ENCODE measurements around the gene PTTG1IP. TPM values are rescaled to one million over a fixed set of nuclear protein-coding genes. Genes with fewer than 3 reads are reported as not detected.

PTTG1IP gene
- total RNA-seq, 1 experiment from 2014 or later, result 330 TPM

DNA sequence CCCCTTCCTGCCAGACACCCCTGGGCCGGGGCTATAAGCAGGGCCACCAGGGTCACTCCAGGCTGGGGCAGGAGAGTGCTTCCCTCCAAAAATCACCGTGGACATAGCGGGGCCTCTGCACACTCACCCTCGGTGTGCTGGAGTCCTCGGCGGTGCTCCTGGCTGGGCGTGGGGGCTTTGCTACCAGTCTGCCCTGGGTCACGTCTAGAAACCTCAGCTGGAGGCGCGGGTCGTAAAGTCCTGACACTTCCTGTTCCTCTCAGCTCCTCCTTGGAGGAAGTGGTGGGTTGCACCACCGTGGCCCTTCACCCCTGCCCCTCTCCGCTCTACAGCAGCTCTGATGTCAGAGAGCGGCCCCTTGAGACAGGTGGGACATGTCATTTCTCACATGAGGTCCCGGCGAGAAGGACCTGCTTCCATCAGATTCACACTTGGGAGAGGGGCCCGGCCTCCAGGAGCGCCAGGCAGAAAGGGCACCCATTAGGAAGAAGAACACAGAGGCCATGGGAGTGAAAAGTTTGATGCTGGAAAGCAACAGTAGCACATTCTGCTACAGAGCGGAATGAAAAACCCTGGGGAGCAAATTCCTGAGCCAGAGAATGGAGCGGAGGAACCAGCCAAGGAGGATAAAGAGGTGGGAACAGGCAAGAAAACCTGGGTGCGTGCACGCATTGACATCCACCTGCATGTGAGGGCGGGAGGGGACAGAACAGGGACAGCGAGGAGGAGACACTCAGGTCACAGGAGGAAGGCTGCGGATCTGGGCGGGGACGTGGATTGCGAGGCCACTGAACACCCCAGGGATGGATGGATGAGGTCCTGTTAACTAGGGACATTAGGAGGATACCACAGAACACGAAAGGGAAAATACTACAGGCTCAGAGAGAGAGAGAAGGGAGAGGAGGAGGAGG is 47.5 kb upstream of the PTTG1IP start, which contains the start of gene ITGB2:
ITGB2 (minus strand) TSS at position 206 of the 911 bp plus-strand sequence. CDS start 10,117 bp downstream, outside the sequence.
- H3K9me3 ChIP-seq (ENCODE audit: low read length), result no peaks in the 10 kb centered on the region
- peaks cover 5% of the 10 kb centered on the region for H3F3A ChIP-seq (ENCODE audit: low read length, unreplicated experiment)
- CTCF ChIA-PET, result no interaction called here
- H3K9me2 ChIP-seq (replicated peaks; ENCODE audit: low read length), result no peaks in the 10 kb centered on the region
- no peaks in the 10 kb centered on the region for H4K20me1 ChIP-seq (ENCODE audit: low read length)
- H3K4me3 ChIP-seq (ENCODE audit: low read length), result no peak within 1 kb of the TSS
- no peak within 1 kb of the TSS for H2AFZ ChIP-seq (ENCODE audit: low read length)
- no peak within 1 kb of the TSS for H3K9ac ChIP-seq (ENCODE audit: low read length)
- no peaks in the 10 kb centered on the region for H3K36me3 ChIP-seq (ENCODE audit: low read depth, low read length)
- TF ChIP-seq, protein P1, sequence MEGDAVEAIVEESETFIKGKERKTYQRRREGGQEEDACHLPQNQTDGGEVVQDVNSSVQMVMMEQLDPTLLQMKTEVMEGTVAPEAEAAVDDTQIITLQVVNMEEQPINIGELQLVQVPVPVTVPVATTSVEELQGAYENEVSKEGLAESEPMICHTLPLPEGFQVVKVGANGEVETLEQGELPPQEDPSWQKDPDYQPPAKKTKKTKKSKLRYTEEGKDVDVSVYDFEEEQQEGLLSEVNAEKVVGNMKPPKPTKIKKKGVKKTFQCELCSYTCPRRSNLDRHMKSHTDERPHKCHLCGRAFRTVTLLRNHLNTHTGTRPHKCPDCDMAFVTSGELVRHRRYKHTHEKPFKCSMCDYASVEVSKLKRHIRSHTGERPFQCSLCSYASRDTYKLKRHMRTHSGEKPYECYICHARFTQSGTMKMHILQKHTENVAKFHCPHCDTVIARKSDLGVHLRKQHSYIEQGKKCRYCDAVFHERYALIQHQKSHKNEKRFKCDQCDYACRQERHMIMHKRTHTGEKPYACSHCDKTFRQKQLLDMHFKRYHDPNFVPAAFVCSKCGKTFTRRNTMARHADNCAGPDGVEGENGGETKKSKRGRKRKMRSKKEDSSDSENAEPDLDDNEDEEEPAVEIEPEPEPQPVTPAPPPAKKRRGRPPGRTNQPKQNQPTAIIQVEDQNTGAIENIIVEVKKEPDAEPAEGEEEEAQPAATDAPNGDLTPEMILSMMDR (conservative IDR thresholded peaks at IDR 0.05; ENCODE audit: low read depth, low read length), result no peak
- TF ChIP-seq EZH2 (IDR thresholded peaks at IDR 0.05; ENCODE audit: low read length, unreplicated experiment) (no peak), EZH2phosphoT487 (IDR thresholded peaks at IDR 0.05; ENCODE audit: borderline replicate concordance, low read length) (no peak)
- peaks cover 31% of the 10 kb centered on the region for H3K79me2 ChIP-seq (ENCODE audit: low read length)
- intact Hi-C loops (cut with micrococcal nuclease), result no loop called here
- ATAC-seq (no peak), DNase-seq (no peak)
- H3K4me1 ChIP-seq (ENCODE audit: insufficient read depth, low read length), result peaks cover 37% of the 10 kb centered on the region
- H3K27ac ChIP-seq (ENCODE audit: low read length), result no peak within 1 kb of the TSS
- H3K4me2 ChIP-seq (ENCODE audit: low read length), result no peak within 1 kb of the TSS
- no TSS peak for BruUV-seq (replicated peaks)
- POLR2A ChIA-PET (ENCODE audit: unreplicated experiment), result no interaction called here
- no peaks in the 10 kb centered on the region for H3K27me3 ChIP-seq (ENCODE audit: low read length)

DNA sequence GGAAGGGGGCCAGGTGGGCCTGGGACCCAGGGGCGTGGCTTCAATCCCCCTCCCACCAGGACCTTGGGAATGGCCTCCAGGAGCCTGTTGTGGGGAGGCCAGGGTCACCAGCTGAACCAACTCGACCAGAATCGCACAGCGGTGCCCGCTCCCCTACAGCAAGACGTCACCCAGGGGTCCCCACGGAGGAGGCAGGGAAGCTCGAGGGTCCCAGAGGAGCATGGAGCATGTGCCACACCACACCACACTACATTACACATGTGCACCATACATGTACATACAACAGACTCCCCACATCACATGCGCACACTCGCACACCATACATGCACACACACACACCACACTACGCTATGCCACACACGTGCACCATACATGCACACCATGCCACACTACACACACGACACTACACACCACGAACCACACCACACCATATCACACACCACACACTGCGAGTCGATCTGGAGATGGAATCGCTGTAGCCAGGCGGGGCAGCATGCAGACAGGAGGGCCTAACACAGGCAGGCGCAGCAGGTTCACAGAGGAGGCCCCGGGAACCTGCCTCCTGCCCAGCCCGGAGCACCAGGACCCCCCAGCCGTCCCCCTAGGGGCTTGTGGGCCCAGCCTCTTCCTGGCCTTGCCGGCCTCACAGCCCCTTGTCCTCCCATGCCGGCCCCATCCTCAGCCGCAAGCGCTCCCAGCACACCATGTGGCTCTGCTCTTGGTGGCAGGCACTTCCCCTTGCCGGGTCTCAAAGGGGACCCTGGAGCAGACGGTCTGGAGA is 46.6 kb upstream of the PTTG1IP start:
- H3K36me3 ChIP-seq (ENCODE audit: low read depth, low read length), result no peaks in the 10 kb centered on the region
- DNase-seq, result no peak
- no peak overlapping the region for H2AFZ ChIP-seq (ENCODE audit: low read length)
- H4K20me1 ChIP-seq (ENCODE audit: low read length), result no peaks in the 10 kb centered on the region
- no peaks in the 10 kb centered on the region for H3K9me2 ChIP-seq (replicated peaks; ENCODE audit: low read length)
- H3K9me3 ChIP-seq (ENCODE audit: low read length), result no peaks in the 10 kb centered on the region
- peaks cover 39% of the 10 kb centered on the region for H3K4me1 ChIP-seq (ENCODE audit: insufficient read depth, low read length)
- peaks cover 39% of the 10 kb centered on the region for H3K79me2 ChIP-seq (ENCODE audit: low read length)
- no peak for ATAC-seq
- ChIA-PET POLR2A (ENCODE audit: unreplicated experiment) (no interaction called here), CTCF (no interaction called here)
- intact Hi-C loops (cut with micrococcal nuclease), result no loop called here
- H3K9ac ChIP-seq (ENCODE audit: low read length), result no peak overlapping the region
- no peak overlapping the region for H3K4me2 ChIP-seq (ENCODE audit: low read length)
- peaks cover 5% of the 10 kb centered on the region for H3F3A ChIP-seq (ENCODE audit: low read length, unreplicated experiment)
- no peak overlapping the region for H3K27ac ChIP-seq (ENCODE audit: low read length)
- no peaks in the 10 kb centered on the region for H3K27me3 ChIP-seq (ENCODE audit: low read length)
- no peak overlapping the region for H3K4me3 ChIP-seq (ENCODE audit: low read length)
- no TSS peak for BruUV-seq (replicated peaks)
- TF ChIP-seq, protein P1 (conservative IDR thresholded peaks at IDR 0.05; ENCODE audit: low read depth, low read length), result no peak
- TF ChIP-seq EZH2phosphoT487 (IDR thresholded peaks at IDR 0.05; ENCODE audit: borderline replicate concordance, low read length) (no peak), EZH2 (IDR thresholded peaks at IDR 0.05; ENCODE audit: low read length, unreplicated experiment) (no peak)
